Tibial nerve (tissue), 4 donors: ENCODE data around the gene TSSK6. TPM values are rescaled to one million over a fixed set of nuclear protein-coding genes. Genes with fewer than 3 reads are reported as not detected.
"Not testable (repeated sequence)": the region's sequence is repeated elsewhere in the genome, so short reads cannot be mapped to it uniquely, and the experiment has no call there.

ENCODE experiments used
- DNase-seq, 2 donors: peaks; one replicate each; pipeline ENCODE4 v3.0.0-alpha.2; 2019; ENCODE audit warnings: low spot score in 2 of 2
- H3K27ac ChIP-seq, 4 donors: fragments of 200-600 bp; sonication (generic) in 3 of 4; one replicate each; pipeline ENCODE4 v1.5.1; 2017 to 2019; ENCODE audit warnings: mild to moderate bottlenecking in 1 of 4
- H3K27me3 ChIP-seq, 2 donors: fragments of 200-600 bp; sonication (generic) in 1 of 2; one replicate each; pipeline versions ENCODE4 v1.5.1 to v1.6.0; 2017 to 2019
- H3K36me3 ChIP-seq, 3 donors: fragments of 200-600 bp; sonication (generic); one replicate each; pipeline ENCODE4 v1.5.1; 2018 to 2019
- H3K4me1 ChIP-seq, 4 donors: fragments of 200-600 bp; sonication (generic) in 3 of 4; one replicate each; pipeline ENCODE4 v1.5.1; 2017 to 2019
- H3K4me3 ChIP-seq, 4 donors: fragments of 200-600 bp; sonication (generic) in 3 of 4; one replicate each; pipeline ENCODE4 v1.5.1; 2017 to 2019; ENCODE audit warnings: mild to moderate bottlenecking in 1 of 4, moderate library complexity in 1 of 4
- H3K9me3 ChIP-seq, 4 donors: fragments of 200-600 bp; sonication (generic) in 3 of 4; one replicate each; pipeline ENCODE4 v1.5.1; 2017 to 2019
- EP300 ChIP-seq, 2 donors: sonication (generic); formaldehyde crosslinking; IDR thresholded peaks; one replicate each; pipeline ENCODE4 v1.6.1; 2017; ENCODE audit warnings: antibody characterized with exemption in 2 of 2, mild to moderate bottlenecking in 1 of 2
- POLR2A ChIP-seq, 2 donors: fragments of 450-650 bp; IDR thresholded peaks; one replicate each; pipeline ENCODE4 v1.6.1; 2017; ENCODE audit warnings: antibody characterized with exemption in 2 of 2, mild to moderate bottlenecking in 2 of 2, moderate library complexity in 2 of 2
- whole genome bisulfite sequencing, 2 donors: methylation state at CpG; one replicate each; pipeline ENCODE4 v1.1.5; 2018; 5-methylcytosine and 5-hydroxymethylcytosine counted together
- total RNA-seq, 4 donors: library from RNA; depleted of rRNA; stranded (reverse); fragments of >200 nt; gene quantifications; one replicate each; pipeline ENCODE4 v1.1.0, GENCODE V29; 2016
- TF ChIP-seq, protein P1 (sequence below), 5 experiments: fragments of 200-600 bp in 3 of 5; fragments of 450-650 bp in 2 of 5; sonication (generic) in 3 of 5; IDR thresholded peaks; one replicate each; pipeline ENCODE4 v1.5.1; 2016 to 2019; ENCODE audit warnings: antibody characterized with exemption in 5 of 5, mild to moderate bottlenecking in 3 of 5, moderate library complexity in 2 of 5

The TSSK6 gene
- total RNA-seq, 4 donors from 2014 or later, result 1.8 to 7.2 (median 3.7) TPM

- Histone ChIP-seq H3K4me1 (peaks cover 0 to 46% (median 4%) of the 10 kb centered on the region in 4 donors), H3K36me3 (peaks cover 0 to 26% (median 0%) of the 10 kb centered on the region in 3 donors), H3K9me3 (no peaks in the 10 kb centered on the region), H3K27ac (no peak overlapping the region), H3K4me3 (no peak overlapping the region), H3K27me3 (no peaks in the 10 kb centered on the region)
- 89 to 93% methylated on average over 10 of the region's 10 CpGs for WGBS, 2 donors
- DNase-seq, result no peak
- TF ChIP-seq, protein P1, sequence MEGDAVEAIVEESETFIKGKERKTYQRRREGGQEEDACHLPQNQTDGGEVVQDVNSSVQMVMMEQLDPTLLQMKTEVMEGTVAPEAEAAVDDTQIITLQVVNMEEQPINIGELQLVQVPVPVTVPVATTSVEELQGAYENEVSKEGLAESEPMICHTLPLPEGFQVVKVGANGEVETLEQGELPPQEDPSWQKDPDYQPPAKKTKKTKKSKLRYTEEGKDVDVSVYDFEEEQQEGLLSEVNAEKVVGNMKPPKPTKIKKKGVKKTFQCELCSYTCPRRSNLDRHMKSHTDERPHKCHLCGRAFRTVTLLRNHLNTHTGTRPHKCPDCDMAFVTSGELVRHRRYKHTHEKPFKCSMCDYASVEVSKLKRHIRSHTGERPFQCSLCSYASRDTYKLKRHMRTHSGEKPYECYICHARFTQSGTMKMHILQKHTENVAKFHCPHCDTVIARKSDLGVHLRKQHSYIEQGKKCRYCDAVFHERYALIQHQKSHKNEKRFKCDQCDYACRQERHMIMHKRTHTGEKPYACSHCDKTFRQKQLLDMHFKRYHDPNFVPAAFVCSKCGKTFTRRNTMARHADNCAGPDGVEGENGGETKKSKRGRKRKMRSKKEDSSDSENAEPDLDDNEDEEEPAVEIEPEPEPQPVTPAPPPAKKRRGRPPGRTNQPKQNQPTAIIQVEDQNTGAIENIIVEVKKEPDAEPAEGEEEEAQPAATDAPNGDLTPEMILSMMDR (IDR thresholded peaks at IDR 0.05), result no peak
- TF ChIP-seq EP300 (IDR thresholded peaks at IDR 0.05) (no peak), POLR2A (IDR thresholded peaks at IDR 0.05) (no peak)
These were observed 37.5 kb downstream of the TSSK6 start for GRCh38 chr19:19477705-19478383.

DNA sequence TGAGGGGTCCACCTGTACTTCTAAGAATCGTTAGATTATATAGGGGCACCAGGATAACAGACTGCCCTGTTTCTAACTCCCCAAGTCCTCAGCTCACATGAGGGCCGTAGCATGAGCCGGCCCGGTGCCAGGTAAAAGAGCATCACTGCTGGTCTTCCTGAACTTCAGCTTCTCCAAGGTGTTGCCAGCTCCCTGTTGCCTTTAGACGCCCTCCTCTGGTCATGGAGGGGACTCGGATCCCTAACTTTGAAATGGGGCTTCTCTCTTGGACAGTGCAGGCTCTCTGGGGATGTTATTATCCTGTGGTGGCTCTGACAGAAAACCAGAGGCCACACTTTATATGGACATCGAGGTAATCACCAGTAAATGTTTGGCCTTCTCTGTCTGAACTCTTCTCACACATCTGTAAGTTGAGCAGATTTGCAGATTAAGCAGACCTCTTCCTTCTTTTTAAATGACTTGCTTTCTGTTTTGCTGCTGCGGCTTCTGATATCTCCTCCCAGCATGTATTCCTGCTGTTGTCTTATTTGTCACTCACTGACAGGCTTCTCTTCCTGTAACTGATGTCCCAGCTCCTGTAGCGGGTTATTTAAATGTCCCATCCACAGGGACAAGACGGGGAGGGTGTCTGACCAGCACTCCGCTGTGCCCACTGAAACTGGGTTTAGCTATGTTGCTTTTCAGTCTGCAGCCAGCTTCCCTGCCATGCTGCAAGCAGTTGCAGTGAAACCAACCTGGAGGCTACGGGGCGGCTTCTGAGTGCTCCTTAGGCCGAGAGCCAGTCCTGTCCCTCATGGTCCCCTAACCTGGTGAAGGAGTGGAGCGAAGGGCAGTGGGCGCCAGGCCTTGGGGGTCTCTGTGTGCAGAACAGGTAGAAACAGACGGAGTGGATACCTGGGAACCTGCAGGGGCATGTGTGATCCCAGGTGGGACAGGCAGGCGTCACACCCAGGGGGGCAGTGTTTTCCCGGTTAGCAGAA lies 39.2 kb downstream of the TSSK6 start:
- TF ChIP-seq EP300 (IDR thresholded peaks at IDR 0.05), result no peak
- no peak for TF ChIP-seq POLR2A (IDR thresholded peaks at IDR 0.05)
- TF ChIP-seq, protein P1 (IDR thresholded peaks at IDR 0.05), result no peak
- H3K36me3 ChIP-seq, result peaks cover 0 to 21% (median 0%) of the 10 kb centered on the region in 3 donors
- DNase-seq, result no peak
- WGBS, 2 donors, result 74 to 76% methylated on average over 19 of the region's 19 CpGs
- peaks cover 0 to 51% (median 6%) of the 10 kb centered on the region in 4 donors for H3K4me1 ChIP-seq
- no peak overlapping the region for H3K4me3 ChIP-seq
- H3K27ac ChIP-seq, result no peak overlapping the region
- no peaks in the 10 kb centered on the region for H3K27me3 ChIP-seq
- no peaks in the 10 kb centered on the region for H3K9me3 ChIP-seq

DNA sequence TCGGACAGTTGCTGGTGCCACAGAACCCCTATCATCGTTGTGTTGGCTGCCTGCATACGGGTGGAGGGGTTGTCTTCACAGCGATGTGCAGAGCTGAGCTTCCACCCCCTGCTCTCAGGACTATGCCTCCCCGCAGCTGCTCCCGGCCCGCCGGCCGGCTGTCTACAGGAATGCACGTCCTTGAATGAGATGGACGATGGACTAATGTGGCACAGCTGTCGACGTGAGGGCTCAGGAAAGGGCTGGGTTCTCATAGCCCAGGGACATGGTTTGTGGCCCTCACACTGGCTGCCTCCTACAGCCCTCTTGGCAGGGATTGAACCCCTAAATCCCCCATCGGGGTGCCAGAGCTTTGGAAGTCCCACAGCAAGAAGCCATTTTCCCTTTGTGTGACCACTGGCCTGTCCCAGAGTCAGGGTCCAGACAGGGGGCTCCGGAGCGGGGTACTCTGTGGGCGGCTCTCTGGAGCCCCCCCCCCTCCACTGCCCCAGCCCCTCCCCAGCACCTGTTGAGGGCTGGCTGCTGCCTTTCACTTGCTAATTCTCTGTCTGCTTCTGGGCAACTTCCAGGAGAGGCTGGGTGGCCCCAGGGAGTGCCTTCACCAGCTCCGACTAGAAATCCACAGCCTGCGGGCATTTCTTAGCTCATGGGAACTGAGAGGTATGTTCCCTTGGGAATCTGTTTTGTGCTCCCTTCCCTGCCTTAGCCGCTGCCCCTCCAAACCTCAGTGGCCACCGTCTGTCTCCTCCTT lies 40.2 kb downstream of the TSSK6 start:
- DNase-seq, result no peak
- TF ChIP-seq, protein P1 (IDR thresholded peaks at IDR 0.05), result no peak
- TF ChIP-seq POLR2A (IDR thresholded peaks at IDR 0.05), result no peak
- no peak for TF ChIP-seq EP300 (IDR thresholded peaks at IDR 0.05)
- Histone ChIP-seq H3K27me3 (no peaks in the 10 kb centered on the region), H3K4me3 (no peak overlapping the region), H3K27ac (no peak overlapping the region), H3K36me3 (peaks cover 0 to 12% (median 0%) of the 10 kb centered on the region in 3 donors), H3K9me3 (no peaks in the 10 kb centered on the region), H3K4me1 (peaks cover 0 to 51% (median 6%) of the 10 kb centered on the region in 4 donors)
- WGBS, 2 donors, result 60 to 62% methylated on average over 21 of the region's 21 CpGs

- DNase-seq, H3K27ac ChIP-seq: not testable (repeated sequence)
- 64 to 66% methylated on average over 5 of the region's 5 CpGs for WGBS, 2 donors
These were observed 43.2 kb downstream of the TSSK6 start for GRCh38 chr19:19472106-19472505.

DNA sequence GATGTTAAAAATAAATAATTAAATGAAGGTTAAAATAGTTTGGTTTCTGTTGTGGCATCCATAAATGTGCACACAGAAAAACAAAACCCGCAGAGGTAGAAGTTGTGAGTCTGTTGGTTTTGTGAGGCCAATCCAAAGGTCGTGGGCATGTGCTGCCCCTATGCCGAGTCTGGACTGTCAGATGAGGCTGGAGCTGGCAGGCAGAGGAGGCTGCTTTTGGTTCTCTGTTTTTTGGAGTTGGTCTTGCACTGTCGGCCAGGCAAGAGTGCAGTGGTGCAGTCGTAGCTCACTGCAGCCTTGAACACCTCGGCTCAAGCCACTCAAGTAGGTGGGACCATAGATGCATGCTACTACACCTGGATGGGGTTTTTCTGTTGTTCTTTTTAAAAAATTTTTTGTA lies 43.7 kb downstream of the TSSK6 start:
- H3K4me1 ChIP-seq, result peaks cover 0 to 40% (median 5%) of the 10 kb centered on the region in 4 donors
- H3K27me3 ChIP-seq, result no peaks in the 10 kb centered on the region
- DNase-seq, result no peak
- no peak overlapping the region for H3K27ac ChIP-seq
- peaks cover 0 to 37% (median 0%) of the 10 kb centered on the region in 3 donors for H3K36me3 ChIP-seq
- TF ChIP-seq EP300 (IDR thresholded peaks at IDR 0.05), result no peak
- TF ChIP-seq, protein P1 (IDR thresholded peaks at IDR 0.05), result no peak
- no peak for TF ChIP-seq POLR2A (IDR thresholded peaks at IDR 0.05)
- WGBS, 2 donors, result 82 to 86% methylated on average over 6 of the region's 6 CpGs
- no peak overlapping the region for H3K4me3 ChIP-seq
- peaks cover 0 to 30% (median 7%) of the 10 kb centered on the region in 4 donors for H3K9me3 ChIP-seq

More at GRCh38 chr19:19472106-19472505, 43.2 kb downstream of the TSSK6 start:
- not testable (repeated sequence) for H3K4me3 ChIP-seq, H3K27me3 ChIP-seq
- peaks cover 0 to 32% (median 0%) of the 10 kb centered on the region in 3 donors for H3K36me3 ChIP-seq
- H3K4me1 ChIP-seq, result peaks cover 0 to 43% (median 5%) of the 10 kb centered on the region in 4 donors
- peaks cover 0 to 26% (median 7%) of the 10 kb centered on the region in 4 donors for H3K9me3 ChIP-seq
